LNCaP clone FGC (cell line): ENCODE data around the gene POLR2I.

Experiments
- DNase-seq: peaks from one replicate; pipeline ENCODE4 v3.0.0-alpha.2; 2011; ENCODE audit warnings: low read depth
- H3K4me3 ChIP-seq: 2 replicates; pipeline ENCODE4 v1.5.1; 2011; ENCODE audit warnings: mild to moderate bottlenecking, low read depth, low read length, control low read depth
- CTCF ChIP-seq: IDR thresholded peaks from 2 replicates; pipeline ENCODE4 v1.5.1; 2012; ENCODE audit warnings: mild to moderate bottlenecking; ENCODE audit not compliant: control insufficient read depth, insufficient read depth; ENCODE audit errors: extremely low read depth

Gene POLR2I

GRCh38 chr19:36100476-36100875, 14.2 kb downstream of the POLR2I start:
- DNase-seq, result no peak
- TF ChIP-seq CTCF, result no peak
- no peak overlapping the region for H3K4me3 ChIP-seq

GRCh38 chr19:36099166-36099785, 15.4 kb downstream of the POLR2I start:
- DNase-seq, result no peak
- no peak for TF ChIP-seq CTCF
- no peak overlapping the region for H3K4me3 ChIP-seq

GRCh38 chr19:36097036-36097435, 17.6 kb downstream of the POLR2I start:
- no peak for DNase-seq
- TF ChIP-seq CTCF, result no peak
- H3K4me3 ChIP-seq, result no peak overlapping the region

- TF ChIP-seq CTCF, result no peak
- DNase-seq, result no peak
- H3K4me3 ChIP-seq, result no peak overlapping the region
Observed at GRCh38 chr19:36093687-36094086, 21.0 kb downstream of the POLR2I start.

- no peak for DNase-seq
- no peak overlapping the region for H3K4me3 ChIP-seq
- no peak for TF ChIP-seq CTCF
Observed at GRCh38 chr19:36093146-36093662, 21.5 kb downstream of the POLR2I start.

- no peak overlapping the region for H3K4me3 ChIP-seq
- DNase-seq, result no peak
- TF ChIP-seq CTCF, result no peak
Observed at GRCh38 chr19:36092566-36092965, 22.1 kb downstream of the POLR2I start.
